ENCODE data around the gene EEF1E1. TPM values are rescaled to one million over a fixed set of nuclear protein-coding genes. Genes with fewer than 3 reads are reported as not detected.

Gene EEF1E1
- total and polyA plus RNA-seq, 9 of the 15 experiments (the other 6 are each of a cell fraction or from before 2014, with no cell fraction given): 135 to 1,355 (median 327) TPM

GRCh38 chr6:8060346-8060745 is 42.0 kb downstream of the EEF1E1 start (continued):
- TF ChIP-seq GTF3C2 (IDR thresholded peaks at IDR 0.05; ENCODE audit: borderline replicate concordance, extremely low read depth, insufficient read length) (no peak), ZNF740 (CRISPR knock-in tag; IDR thresholded peaks at IDR 0.05) (no peak), ZNF740 (tag; IDR thresholded peaks at IDR 0.05) (no peak), SP2 (IDR thresholded peaks at IDR 0.05; ENCODE audit: extremely low read depth, low read depth, low read length, poor library complexity, severe bottlenecking) (no peak), E2F4 (CRISPR knock-in tag; IDR thresholded peaks at IDR 0.05; ENCODE audit: low read depth) (no peak), MYC (IDR thresholded peaks at IDR 0.05; ENCODE audit: low read depth, low read length) (no peak), MYC (CRISPR knock-in tag; IDR thresholded peaks at IDR 0.05; ENCODE audit: borderline replicate concordance, low read depth) (no peak)
